KMS-11 (cell line): Measurements from ENCODE around the gene CDSN.
"Not testable (repeated sequence)": the region's sequence is repeated elsewhere in the genome, so short reads cannot be mapped to it uniquely, and the experiment has no call there.

Experiments
- H2AFZ ChIP-seq: fragments of 200-600 bp; sonication (generic); 2 replicates; pipeline ENCODE4 v1.6.1; 2016; ENCODE audit warnings: antibody characterized with exemption, mixed run types, low read depth
- H3K27ac ChIP-seq: fragments of 200-600 bp; sonication (generic); 2 replicates; pipeline ENCODE4 v1.6.1; 2016; ENCODE audit warnings: mild to moderate bottlenecking, mixed run types
- H3K27me3 ChIP-seq: fragments of 200-600 bp; sonication (generic); 2 replicates; pipeline ENCODE4 v1.6.1; 2017; ENCODE audit warnings: mild to moderate bottlenecking, low read depth, mixed run types, moderate library complexity; ENCODE audit not compliant: insufficient read depth
- H3K36me3 ChIP-seq: fragments of 200-600 bp; sonication (generic); 2 replicates; pipeline ENCODE4 v1.6.1; 2017; ENCODE audit warnings: mild to moderate bottlenecking, mixed run types; ENCODE audit not compliant: insufficient read depth
- H3K4me1 ChIP-seq: fragments of 200-600 bp; sonication (generic); 2 replicates; pipeline ENCODE4 v1.6.1; 2016; ENCODE audit warnings: mild to moderate bottlenecking, low read depth, mixed run types; ENCODE audit not compliant: poor library complexity, severe bottlenecking
- H3K4me2 ChIP-seq: fragments of 200-600 bp; sonication (generic); 2 replicates; pipeline ENCODE4 v1.7.0; 2016; ENCODE audit warnings: mild to moderate bottlenecking, mixed run types
- H3K4me3 ChIP-seq: fragments of 200-600 bp; sonication (generic); IDR thresholded peaks from 2 replicates; pipeline ENCODE4 v1.6.1; 2017; ENCODE audit warnings: low read depth, low read length, mixed read lengths; ENCODE audit not compliant: insufficient read depth
- H3K79me2 ChIP-seq: fragments of 200-600 bp; sonication (generic); 2 replicates; pipeline ENCODE4 v1.6.1; 2016; ENCODE audit warnings: low read depth, mixed run types; ENCODE audit not compliant: insufficient read depth
- H3K9ac ChIP-seq: fragments of 200-600 bp; sonication (generic); 2 replicates; pipeline ENCODE4 v1.6.1; 2016; ENCODE audit warnings: mild to moderate bottlenecking, mixed run types
- H4K20me1 ChIP-seq: fragments of 200-600 bp; sonication (generic); 2 replicates; pipeline ENCODE4 v1.6.1; 2016; ENCODE audit warnings: mild to moderate bottlenecking, mixed run types; ENCODE audit not compliant: insufficient read depth
- TF ChIP-seq, protein P1 (sequence below): fragments of 200-600 bp; sonication (generic); conservative IDR thresholded peaks from 2 replicates; pipeline ENCODE4 v1.6.1; 2017; ENCODE audit warnings: low read depth, mild to moderate bottlenecking, antibody characterized with exemption, low read length, moderate library complexity, mixed read lengths

The CDSN gene

DNA sequence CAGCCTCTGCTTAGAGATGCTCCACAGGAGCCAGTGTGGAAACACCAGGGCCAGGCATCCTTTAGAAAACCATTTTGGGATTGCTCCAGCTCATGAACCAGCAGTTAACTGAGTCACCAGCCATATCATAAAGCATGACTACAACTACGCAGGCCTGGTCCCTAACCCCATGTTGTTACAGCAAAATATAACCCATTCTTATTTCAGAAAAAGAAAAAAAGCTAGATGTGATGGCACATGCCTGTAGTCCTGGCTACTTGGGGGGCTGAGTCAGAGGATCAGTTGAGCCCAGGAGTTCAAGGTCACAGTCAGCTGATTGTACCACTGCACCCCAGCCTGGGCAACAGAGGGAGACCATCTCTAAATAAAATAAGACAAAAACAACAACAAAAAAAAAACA is 44.7 kb downstream of the CDSN start:
- Histone ChIP-seq H3K4me1 (no peaks in the 10 kb centered on the region), H3K4me2 (no peak overlapping the region), H2AFZ (no peak overlapping the region), H3K9ac (no peak overlapping the region), H3K36me3 (no peaks in the 10 kb centered on the region), H3K79me2 (no peaks in the 10 kb centered on the region), H3K27ac (no peak overlapping the region), H4K20me1 (no peaks in the 10 kb centered on the region), H3K4me3 (no peak overlapping the region), H3K27me3 (no peaks in the 10 kb centered on the region)
- TF ChIP-seq, protein P1, sequence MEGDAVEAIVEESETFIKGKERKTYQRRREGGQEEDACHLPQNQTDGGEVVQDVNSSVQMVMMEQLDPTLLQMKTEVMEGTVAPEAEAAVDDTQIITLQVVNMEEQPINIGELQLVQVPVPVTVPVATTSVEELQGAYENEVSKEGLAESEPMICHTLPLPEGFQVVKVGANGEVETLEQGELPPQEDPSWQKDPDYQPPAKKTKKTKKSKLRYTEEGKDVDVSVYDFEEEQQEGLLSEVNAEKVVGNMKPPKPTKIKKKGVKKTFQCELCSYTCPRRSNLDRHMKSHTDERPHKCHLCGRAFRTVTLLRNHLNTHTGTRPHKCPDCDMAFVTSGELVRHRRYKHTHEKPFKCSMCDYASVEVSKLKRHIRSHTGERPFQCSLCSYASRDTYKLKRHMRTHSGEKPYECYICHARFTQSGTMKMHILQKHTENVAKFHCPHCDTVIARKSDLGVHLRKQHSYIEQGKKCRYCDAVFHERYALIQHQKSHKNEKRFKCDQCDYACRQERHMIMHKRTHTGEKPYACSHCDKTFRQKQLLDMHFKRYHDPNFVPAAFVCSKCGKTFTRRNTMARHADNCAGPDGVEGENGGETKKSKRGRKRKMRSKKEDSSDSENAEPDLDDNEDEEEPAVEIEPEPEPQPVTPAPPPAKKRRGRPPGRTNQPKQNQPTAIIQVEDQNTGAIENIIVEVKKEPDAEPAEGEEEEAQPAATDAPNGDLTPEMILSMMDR, result no peak

DNA sequence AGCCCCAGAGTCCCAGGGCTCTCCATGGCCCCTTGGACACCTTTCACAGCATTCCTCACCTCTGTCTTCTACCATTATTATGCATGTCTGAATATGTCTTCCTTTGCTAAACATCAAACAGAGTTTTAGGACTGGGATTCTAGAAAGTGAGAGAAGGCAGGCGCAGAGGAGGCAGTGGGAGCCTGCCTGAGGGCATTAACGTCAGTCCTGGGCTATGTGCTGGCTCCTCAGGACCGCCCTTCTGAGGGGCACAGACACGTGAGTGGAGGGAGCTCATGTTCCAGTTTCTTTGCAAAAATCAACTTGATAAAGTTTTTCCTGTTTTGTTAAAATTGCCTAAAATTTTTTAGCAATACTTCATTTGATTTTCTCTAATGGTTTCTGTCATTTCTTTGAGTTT is 45.8 kb downstream of the CDSN start:
- Histone ChIP-seq H3K27me3 (no peaks in the 10 kb centered on the region), H3K79me2 (no peaks in the 10 kb centered on the region), H3K4me3 (no peak overlapping the region), H3K27ac (no peak overlapping the region), H4K20me1 (no peaks in the 10 kb centered on the region), H3K36me3 (no peaks in the 10 kb centered on the region), H3K4me1 (no peaks in the 10 kb centered on the region), H2AFZ (no peak overlapping the region), H3K4me2 (no peak overlapping the region), H3K9ac (no peak overlapping the region)
- TF ChIP-seq, protein P1, result no peak

DNA sequence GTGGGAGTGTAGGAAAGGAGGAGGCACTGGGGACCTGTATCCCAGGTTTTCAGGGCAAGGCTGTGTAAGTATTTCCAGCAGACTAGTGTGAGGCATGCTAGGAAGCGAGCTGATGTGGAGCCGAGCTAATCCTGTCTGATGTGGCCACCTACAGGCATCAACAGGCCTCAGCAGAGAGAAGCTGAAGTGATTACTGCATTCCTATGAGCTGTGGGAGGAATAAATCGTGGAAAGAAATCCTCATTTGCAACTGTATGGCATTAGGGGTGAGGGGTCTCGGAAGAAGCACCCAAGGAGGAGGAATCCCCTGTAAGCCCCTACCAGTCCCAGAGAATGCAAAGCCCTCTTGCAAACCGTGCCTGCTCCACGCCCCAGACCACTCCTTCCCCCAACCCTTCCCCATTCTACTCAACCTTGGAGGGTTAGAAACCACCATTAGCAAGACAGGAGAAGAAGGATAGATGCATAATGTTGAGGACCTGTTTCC is 49.5 kb downstream of the CDSN start:
- Histone ChIP-seq H4K20me1 (no peaks in the 10 kb centered on the region), H2AFZ (no peak overlapping the region; the same call in 1 of the 2 replicates), H3K4me3 (no peak overlapping the region), H3K27ac (no peak overlapping the region), H3K4me1 (no peaks in the 10 kb centered on the region), H3K79me2 (no peaks in the 10 kb centered on the region), H3K4me2 (no peak overlapping the region), H3K36me3 (no peaks in the 10 kb centered on the region), H3K9ac (no peak overlapping the region), H3K27me3 (no peaks in the 10 kb centered on the region)
- TF ChIP-seq, protein P1, result peak; percentile 52; the same call in 1 of the 2 replicates

DNA sequence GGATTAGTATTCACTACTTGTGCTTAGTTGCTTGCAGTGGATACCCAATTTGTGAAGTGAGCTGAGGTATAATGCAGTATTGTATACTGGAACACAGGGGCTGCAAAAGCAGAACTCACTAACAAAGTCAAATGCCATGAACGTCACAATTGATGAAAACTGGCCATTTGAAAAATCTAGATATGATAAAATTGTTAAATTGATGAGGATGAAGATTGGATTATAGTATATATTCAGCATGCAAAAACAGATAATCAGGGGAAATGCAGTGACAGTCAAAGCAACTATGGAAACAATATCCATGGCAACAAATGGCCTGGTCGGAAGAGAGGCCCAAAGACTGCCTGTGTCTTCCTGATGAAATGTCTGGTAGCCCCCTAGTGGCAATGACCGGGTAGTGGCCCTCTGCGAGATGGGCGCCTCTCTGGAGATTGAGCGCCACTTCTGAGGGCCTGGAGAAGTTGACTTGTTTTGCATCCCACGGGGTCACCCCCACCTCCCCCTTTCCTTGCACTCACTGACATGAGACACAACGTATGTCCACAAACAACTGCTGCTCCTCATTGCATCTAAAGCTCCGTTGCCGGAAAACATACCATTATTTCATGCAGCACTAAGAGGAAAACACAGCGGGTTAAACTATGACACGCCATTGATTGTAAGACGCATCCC is 51.4 kb downstream of the CDSN start:
- Histone ChIP-seq H3K4me1 (no peaks in the 10 kb centered on the region), H3K27me3 (no peaks in the 10 kb centered on the region), H3K4me3 (no peak overlapping the region), H2AFZ (no peak overlapping the region), H3K27ac (no peak overlapping the region), H3K36me3 (no peaks in the 10 kb centered on the region), H3K9ac (no peak overlapping the region), H4K20me1 (no peaks in the 10 kb centered on the region), H3K79me2 (no peaks in the 10 kb centered on the region), H3K4me2 (no peak overlapping the region)
- TF ChIP-seq, protein P1, result peak; percentile 78

DNA sequence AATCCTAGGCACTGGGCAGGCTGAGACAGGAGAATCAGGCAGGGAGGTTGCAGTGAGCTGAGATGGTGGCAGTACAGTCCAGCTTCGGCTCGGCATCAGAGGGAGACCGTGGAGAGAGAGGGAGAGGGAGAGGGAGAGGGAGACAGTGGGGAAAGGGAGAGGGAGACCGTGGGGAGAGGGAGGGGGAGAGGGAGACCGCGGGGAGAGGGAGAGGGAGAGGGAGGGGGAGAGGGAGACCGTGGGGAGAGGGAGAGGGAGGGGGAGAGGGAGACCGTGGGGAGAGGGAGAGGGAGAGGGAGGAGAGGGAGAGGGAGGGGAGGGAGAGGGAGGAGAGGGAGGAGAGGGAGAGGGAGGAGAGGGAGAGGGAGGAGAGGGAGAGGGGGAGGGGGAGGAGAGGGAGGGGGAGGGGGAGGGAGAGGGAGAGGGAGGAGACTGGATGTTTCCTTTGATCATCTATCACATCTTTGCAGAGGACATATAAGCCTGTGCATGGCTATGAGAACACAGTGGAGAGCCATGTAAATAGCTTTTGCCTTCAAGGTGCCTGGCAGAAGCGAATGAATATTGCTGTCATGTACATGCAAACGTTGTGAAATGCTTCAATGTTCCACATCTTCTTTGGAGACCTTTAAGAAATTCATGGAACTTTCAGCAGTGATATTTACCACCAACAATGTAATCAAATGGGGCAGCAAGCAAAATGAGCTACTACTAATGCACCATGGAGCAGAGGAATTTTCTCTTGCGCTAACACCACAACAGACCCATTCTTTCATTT is 52.2 kb downstream of the CDSN start:
- not testable (repeated sequence) for H3K79me2 ChIP-seq, H3K27ac ChIP-seq, H3K4me2 ChIP-seq, H3K27me3 ChIP-seq, H3K36me3 ChIP-seq, H3K4me1 ChIP-seq, H2AFZ ChIP-seq, H3K4me3 ChIP-seq, H3K9ac ChIP-seq, H4K20me1 ChIP-seq

DNA sequence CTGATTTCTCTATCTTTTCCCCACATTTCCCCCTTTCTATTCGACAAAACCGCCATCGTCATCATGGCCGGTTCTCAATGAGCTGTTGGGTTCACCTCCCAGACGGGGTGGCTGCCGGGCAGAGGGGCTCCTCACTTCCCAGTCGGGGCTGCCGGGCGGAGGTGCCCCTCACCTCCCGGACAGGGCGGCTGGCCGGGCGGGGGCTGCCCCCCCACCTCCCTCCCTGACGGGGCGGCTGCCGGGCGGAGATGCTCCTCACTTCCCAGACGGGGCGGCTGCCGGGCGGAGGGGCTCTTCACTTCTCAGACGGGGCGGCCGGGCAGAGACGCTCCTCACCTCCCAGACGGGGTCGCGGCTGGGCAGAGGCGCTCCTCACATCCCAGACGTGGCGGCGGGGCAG is 53.2 kb downstream of the CDSN start:
- not testable (repeated sequence) for H3K79me2 ChIP-seq, H3K4me3 ChIP-seq, H3K27ac ChIP-seq, H3K36me3 ChIP-seq, H3K27me3 ChIP-seq, H3K4me2 ChIP-seq, H3K9ac ChIP-seq, H3K4me1 ChIP-seq, H4K20me1 ChIP-seq, H2AFZ ChIP-seq
